HEK293T (cell line): ENCODE measurements around the gene CAPRIN2.
A peak's percentile ranks its signal among the peaks of the same experiment; 100 is the strongest.

Experiments
- CTCF ChIA-PET: fragments of 350-600 bp; formaldehyde crosslinking; extraction: SDS; loops from one replicate; lab custom pipeline; 2021; ENCODE audit warnings: antibody characterized with exemption, inconsistent platforms; lab: Yijun Ruan, JAX
- POLR2A ChIA-PET: fragments of 350-600 bp; formaldehyde crosslinking; extraction: SDS; loops from one replicate; lab custom pipeline; 2020; ENCODE audit warnings: antibody characterized with exemption, inconsistent platforms; lab: Yijun Ruan, JAX
- DNase-seq: peaks from one replicate; pipeline ENCODE4 v3.0.0; 2012; ENCODE audit warnings: mixed read lengths; ENCODE audit errors: extremely low spot score
- ARNT ChIP-seq: fragments of 450-650 bp; IDR thresholded peaks from 2 replicates; pipeline ENCODE4 v1.6.1; 2017; ENCODE audit warnings: mild to moderate bottlenecking
- BHLHE40 ChIP-seq: fragments of 450-650 bp; IDR thresholded peaks from 2 replicates; pipeline ENCODE4 v1.6.1; 2016; ENCODE audit warnings: mild to moderate bottlenecking, moderate library complexity, borderline replicate concordance
- CTBP1 ChIP-seq: fragments of 450-650 bp; IDR thresholded peaks from 2 replicates; pipeline ENCODE4 v1.6.1; 2016; ENCODE audit warnings: borderline replicate concordance
- ELF4 ChIP-seq: fragments of 450-650 bp; IDR thresholded peaks from 2 replicates; pipeline ENCODE4 v1.6.1; 2017; ENCODE audit warnings: antibody characterized with exemption
- FOXA1 ChIP-seq: fragments of 450-650 bp; IDR thresholded peaks from 2 replicates; pipeline ENCODE4 v1.6.1; 2016; ENCODE audit warnings: mild to moderate bottlenecking
- FOXK2 ChIP-seq: fragments of 450-650 bp; IDR thresholded peaks from 2 replicates; pipeline ENCODE4 v1.6.1; 2016; ENCODE audit warnings: mild to moderate bottlenecking
- FOXM1 ChIP-seq: fragments of 450-650 bp; IDR thresholded peaks from 2 replicates; pipeline ENCODE4 v1.6.1; 2017; ENCODE audit warnings: mild to moderate bottlenecking, borderline replicate concordance
- HDGF ChIP-seq: fragments of 450-650 bp; IDR thresholded peaks from 2 replicates; pipeline ENCODE4 v1.6.1; 2017; ENCODE audit warnings: antibody characterized with exemption, borderline replicate concordance
- L3MBTL2 ChIP-seq: fragments of 450-650 bp; conservative IDR thresholded peaks from 2 replicates; pipeline ENCODE4 v1.6.1; 2016; ENCODE audit warnings: mild to moderate bottlenecking
- LEF1 ChIP-seq: fragments of 450-650 bp; IDR thresholded peaks from 2 replicates; pipeline ENCODE4 v1.6.1; 2017; ENCODE audit warnings: mild to moderate bottlenecking, borderline replicate concordance
- NFRKB ChIP-seq: fragments of 450-650 bp; IDR thresholded peaks from 2 replicates; pipeline ENCODE4 v1.6.1; 2016; ENCODE audit warnings: mild to moderate bottlenecking, moderate library complexity
- PKNOX1 ChIP-seq: fragments of 450-650 bp; IDR thresholded peaks from 2 replicates; pipeline ENCODE4 v1.6.1; 2016
- SP1 ChIP-seq: fragments of 450-650 bp; IDR thresholded peaks from 2 replicates; pipeline ENCODE4 v1.6.1; 2017
- SUZ12 ChIP-seq: fragments of 450-650 bp; IDR thresholded peaks from 2 replicates; pipeline ENCODE4 v1.6.1; 2016; ENCODE audit warnings: mild to moderate bottlenecking
- TARDBP ChIP-seq: fragments of 450-650 bp; IDR thresholded peaks from 2 replicates; pipeline ENCODE4 v1.6.1; 2016
- ZNF384 ChIP-seq: fragments of 450-650 bp; IDR thresholded peaks from 2 replicates; pipeline ENCODE4 v1.6.1; 2016

Gene CAPRIN2

GRCh38 chr12:30794591-30795409 lies 40.0 kb upstream of the CAPRIN2 start:
- CTCF ChIA-PET = no interaction called here
- DNase-seq = peak; percentile 14

DNA sequence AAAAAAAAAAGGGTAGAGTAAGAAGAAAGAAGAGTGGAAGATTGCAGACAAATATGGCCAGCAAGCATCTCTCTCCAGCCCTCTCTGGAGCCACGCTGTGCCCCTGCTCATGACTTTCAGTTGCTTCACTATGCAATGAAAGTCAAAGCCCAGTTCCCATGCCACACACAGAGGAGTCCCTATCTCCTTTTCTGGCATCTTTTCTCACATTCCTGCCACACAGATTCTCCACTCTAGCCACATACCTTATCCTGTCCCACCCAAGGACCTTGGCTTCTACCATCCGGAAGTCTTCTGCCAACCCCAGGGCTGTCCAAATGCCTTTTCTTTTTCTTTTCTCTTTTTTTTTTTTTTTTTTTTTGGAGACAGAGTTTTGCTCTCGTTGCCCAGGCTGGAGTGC lies 39.3 kb upstream of the CAPRIN2 start:
- TF ChIP-seq NFRKB (no peak), SP1 (no peak), ELF4 (no peak), FOXM1 (no peak), ZNF384 (no peak), LEF1 (no peak), FOXA1 (no peak), TARDBP (no peak), BHLHE40 (no peak), CTBP1 (no peak), SUZ12 (no peak)
- CTCF ChIA-PET = no interaction called here
- DNase-seq = no peak
- POLR2A ChIA-PET = no interaction called here

More at GRCh38 chr12:30794591-30795409, 40.0 kb upstream of the CAPRIN2 start:
- POLR2A ChIA-PET = interaction anchor here (2.4 kb wide), 1 partner anchor 41 kb away, joined by 17 read pairs; the partner anchor contains the start of gene CAPRIN2
- TF ChIP-seq LEF1 (no peak), CTBP1 (no peak), ELF4 (no peak), BHLHE40 (no peak), HDGF (no peak), SUZ12 (no peak), FOXM1 (no peak), TARDBP (no peak), FOXK2 (no peak), FOXA1 (no peak), L3MBTL2 (no peak), SP1 (no peak), PKNOX1 (no peak)

DNA sequence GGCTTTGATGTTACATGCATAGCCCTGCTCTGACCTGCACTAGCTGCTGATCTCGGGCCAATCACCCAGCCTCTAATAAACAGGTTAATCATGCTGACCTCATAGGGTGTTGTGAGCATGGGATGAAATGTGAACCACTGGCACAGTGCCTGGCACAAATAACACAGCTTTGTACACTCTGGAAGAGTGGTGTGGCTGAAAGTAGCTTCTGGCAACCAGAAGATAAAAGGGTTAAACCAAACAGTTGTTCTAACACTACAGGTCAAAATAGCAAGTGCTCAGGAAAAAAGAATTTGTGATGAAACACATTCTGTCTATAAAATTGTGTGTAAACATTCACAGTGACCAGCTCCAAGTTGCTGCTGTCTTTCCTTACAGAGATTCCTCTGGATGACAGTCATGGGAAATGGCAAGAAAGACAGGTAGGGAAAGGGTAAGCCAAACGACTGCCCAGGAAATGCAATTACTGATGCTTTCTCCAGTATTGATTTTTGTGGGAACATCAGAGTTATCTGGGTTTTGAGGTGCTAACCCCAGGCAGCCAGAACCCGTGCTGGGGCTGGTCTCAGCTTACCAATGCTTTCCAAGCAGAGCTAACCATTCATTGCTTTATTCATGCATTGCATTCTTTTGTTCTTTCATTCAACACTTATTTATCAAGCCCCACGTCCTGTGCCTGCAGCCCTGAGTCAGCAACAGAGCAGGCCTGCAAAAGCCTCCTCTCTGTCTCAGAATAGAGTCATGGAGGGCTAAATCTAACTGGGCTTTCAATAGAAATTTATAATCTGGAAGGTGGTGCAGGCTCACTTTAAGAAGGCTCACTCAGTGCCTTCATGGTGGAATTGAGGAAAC lies 38.1 kb upstream of the CAPRIN2 start:
- POLR2A ChIA-PET = interaction anchor here (1.0 to 1.4 kb wide), 2 partner anchors 39 to 49 kb away, joined by 3 to 4 read pairs; partner anchors contain the start of gene CAPRIN2
- DNase-seq = no peak
- CTCF ChIA-PET = interaction anchor here (0.8 kb wide), 1 partner anchor 13 kb away, joined by 3 read pairs; no protein-coding TSS in a partner anchor
- TF ChIP-seq L3MBTL2 = no peak
- TF ChIP-seq ARNT = no peak
- TF ChIP-seq LEF1 = no peak

DNA sequence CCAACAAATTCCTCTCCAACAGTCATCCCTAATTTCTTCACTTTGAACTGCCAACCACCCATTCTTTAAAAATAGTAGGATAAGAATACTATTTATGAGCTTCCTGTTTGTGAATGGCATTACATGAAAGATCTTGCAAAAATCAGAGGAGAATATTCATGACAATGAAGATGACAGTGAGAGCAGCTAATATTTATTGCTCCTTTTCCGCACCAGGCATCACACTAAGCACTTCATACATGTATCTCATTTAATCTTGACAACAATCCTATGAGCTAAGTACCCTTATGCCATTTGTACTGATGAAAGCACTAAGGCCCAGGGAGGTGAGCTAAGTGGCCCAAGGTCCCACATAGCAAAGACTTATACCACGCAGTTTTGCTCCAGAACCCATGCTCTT lies 37.3 kb upstream of the CAPRIN2 start:
- ChIA-PET CTCF (interaction anchor here (0.8 kb wide), 1 partner anchor 12 kb away, joined by 3 read pairs; no protein-coding TSS in a partner anchor), POLR2A (interaction anchor here (1.0 to 1.4 kb wide), 2 partner anchors 38 to 48 kb away, joined by 3 to 4 read pairs; partner anchors contain the start of gene CAPRIN2)
- DNase-seq = no peak
- TF ChIP-seq NFRKB (no peak), FOXM1 (no peak), HDGF (no peak), ARNT (no peak), ELF4 (no peak), FOXK2 (no peak), L3MBTL2 (no peak), BHLHE40 (no peak), LEF1 (no peak)

DNA sequence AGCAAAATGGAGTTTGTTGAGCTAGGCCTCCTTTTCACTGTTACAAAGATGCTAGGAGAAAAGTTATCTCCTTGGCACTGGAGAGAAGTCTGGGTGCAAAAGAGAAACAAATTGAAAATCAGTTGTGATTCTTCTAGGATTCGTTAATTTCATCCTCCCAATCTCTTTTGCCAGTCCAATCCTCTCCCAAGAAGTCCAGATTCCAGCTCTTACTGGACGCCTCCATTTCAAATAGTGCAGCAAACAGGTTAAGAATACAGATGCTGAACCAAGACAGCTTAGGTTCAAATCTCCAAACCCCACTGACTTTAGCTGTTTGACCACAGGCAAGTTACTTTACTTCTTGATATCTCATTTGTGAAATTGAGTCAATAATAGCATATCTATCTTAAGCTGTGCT lies 34.0 kb upstream of the CAPRIN2 start:
- no peak for DNase-seq
- ChIA-PET CTCF (no interaction called here), POLR2A (no interaction called here)
- TF ChIP-seq LEF1 (no peak), ARNT (no peak), PKNOX1 (no peak)

- POLR2A ChIA-PET = no interaction called here
- TF ChIP-seq PKNOX1 (no peak), ELF4 (no peak), SP1 (no peak), FOXA1 (no peak), NFRKB (no peak), CTBP1 (no peak), SUZ12 (no peak), L3MBTL2 (no peak), HDGF (no peak), BHLHE40 (no peak), ZNF384 (no peak), FOXM1 (no peak), TARDBP (no peak), FOXK2 (no peak), LEF1 (no peak), ARNT (no peak)
- CTCF ChIA-PET = no interaction called here
- DNase-seq = no peak
These were observed 30.9 kb upstream of the CAPRIN2 start for GRCh38 chr12:30785630-30786029.
